Ishikawa (cell line): ENCODE measurements around the gene NAAA.

ENCODE experiments used
- CEBPB ChIP-seq: IDR thresholded peaks from 2 replicates; pipeline ENCODE4 v1.6.1; 2012
- EP300 ChIP-seq: IDR thresholded peaks from 2 replicates; pipeline ENCODE4 v1.6.1; 2012; ENCODE audit warnings: borderline replicate concordance
- FOXM1 ChIP-seq: IDR thresholded peaks from 2 replicates; pipeline ENCODE4 v1.6.1; 2012; ENCODE audit warnings: low read depth, borderline replicate concordance
- MAX ChIP-seq: IDR thresholded peaks from 2 replicates; pipeline ENCODE4 v1.6.1; 2012
- NFIC ChIP-seq: IDR thresholded peaks from 2 replicates; pipeline ENCODE4 v1.6.1; 2012
- RAD21 ChIP-seq: IDR thresholded peaks from 2 replicates; pipeline ENCODE4 v1.6.1; 2012; ENCODE audit warnings: low read depth
- REST ChIP-seq: IDR thresholded peaks from 2 replicates; pipeline ENCODE4 v1.6.1; 2012; ENCODE audit warnings: low read depth, mild to moderate bottlenecking
- TCF12 ChIP-seq: IDR thresholded peaks from 2 replicates; pipeline ENCODE4 v1.6.1; 2012; ENCODE audit warnings: low read depth
- TEAD4 ChIP-seq: IDR thresholded peaks from 2 replicates; pipeline ENCODE4 v1.6.1; 2012
- YY1 ChIP-seq: IDR thresholded peaks from 2 replicates; pipeline ENCODE4 v1.6.1; 2012; ENCODE audit warnings: low read depth
- ZBTB7A ChIP-seq: IDR thresholded peaks from 2 replicates; pipeline ENCODE4 v1.6.1; 2012; ENCODE audit warnings: low read depth

GRCh38 chr4:75989846-75990528 is 49.2 kb upstream of the NAAA start:
- TF ChIP-seq EP300 (no peak), TCF12 (no peak), REST (no peak), NFIC (no peak), ZBTB7A (no peak), CEBPB (no peak), MAX (no peak), FOXM1 (no peak), RAD21 (no peak), YY1 (no peak), TEAD4 (no peak)
